Activated CD4-positive, alpha-beta T cell treated with anti-CD3 and anti-CD28 coated beads, Interleukin-2, amount 10 ng/mL, durations not matched to agents 24 days and 14 days (primary cell): Measurements from ENCODE around the gene TMA16. TPM values are rescaled to one million over a fixed set of nuclear protein-coding genes. Genes with fewer than 3 reads are reported as not detected.
"Not testable (repeated sequence)": the region's sequence is repeated elsewhere in the genome, so short reads cannot be mapped to it uniquely, and the experiment has no call there.

Experiments used
- DNase-seq: peaks from one replicate; pipeline ENCODE4 v3.0.0; 2022
- H3K27ac Mint-ChIP-seq: one replicate; pipeline ENCODE4 v1.8.0; 2022; ENCODE audit warnings: mild to moderate bottlenecking, mixed read lengths
- H3K27me3 Mint-ChIP-seq: one replicate; pipeline ENCODE4 v1.8.0; 2022; ENCODE audit warnings: mixed read lengths
- H3K36me3 Mint-ChIP-seq: one replicate; pipeline ENCODE4 v1.8.0; 2022; ENCODE audit warnings: low read depth, mild to moderate bottlenecking, mixed read lengths
- H3K4me1 Mint-ChIP-seq: one replicate; pipeline ENCODE4 v1.8.0; 2021; ENCODE audit warnings: mixed read lengths
- H3K4me3 Mint-ChIP-seq: one replicate; pipeline ENCODE4 v1.8.0; 2022; ENCODE audit warnings: mild to moderate bottlenecking, moderate library complexity, mixed read lengths
- H3K9me3 Mint-ChIP-seq: one replicate; pipeline ENCODE4 v1.8.0; 2021; ENCODE audit warnings: mixed read lengths
- intact Hi-C: fragments of 100-400 bp; cut with micrococcal nuclease; formaldehyde crosslinking; loops from one replicate; pipeline ENCODE4 v1.15.1; 2023
- total RNA-seq: library from RNA; stranded (reverse); gene quantifications from 2 replicates; pipeline ENCODE4 v1.2.3, GENCODE V29; 2022

Gene TMA16
- total RNA-seq = 82.3 and 83.9 TPM in 2 replicates

DNA sequence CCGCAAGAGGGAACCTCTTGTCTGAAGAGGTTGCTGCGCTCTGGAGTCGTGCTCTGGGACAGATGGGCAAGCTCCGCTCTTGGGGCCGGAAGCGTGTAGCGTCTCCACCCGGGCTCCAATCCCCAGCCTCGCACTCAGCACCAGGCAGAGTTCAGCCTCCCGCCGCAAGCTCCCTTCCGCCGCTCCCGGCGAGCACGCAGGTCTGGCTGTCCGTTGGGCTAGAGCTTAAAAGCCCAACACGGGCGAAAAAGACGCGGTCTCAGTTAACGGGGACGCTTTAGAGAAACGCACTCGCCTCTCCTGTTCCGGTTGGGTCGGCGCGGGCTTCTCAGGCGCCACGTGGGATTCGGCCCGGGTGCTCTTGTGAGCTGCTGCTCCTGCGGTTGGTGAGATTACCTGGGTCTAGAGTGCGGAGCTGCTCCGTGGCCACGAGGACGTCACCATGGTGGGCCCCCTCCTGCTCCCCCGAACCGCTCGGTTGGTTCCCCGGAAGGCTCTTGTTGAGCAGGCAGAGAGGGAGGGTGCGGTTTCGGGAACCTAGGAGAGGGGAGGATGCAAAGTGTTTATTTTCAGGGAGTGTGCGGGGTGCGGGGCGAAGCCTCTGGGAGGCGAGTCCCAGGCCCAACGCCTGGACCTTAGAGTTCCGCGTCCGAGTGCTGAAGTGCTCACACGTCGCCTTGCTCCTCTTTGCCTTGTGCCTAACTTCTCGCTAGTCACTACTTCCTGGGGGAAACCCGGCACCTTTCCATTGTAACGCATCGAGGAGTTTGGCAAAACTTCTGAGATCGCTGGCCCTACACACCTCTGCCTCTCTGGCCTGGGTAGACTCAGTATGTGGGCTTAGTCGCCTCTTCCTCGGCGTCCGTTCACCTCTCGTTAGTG, at the start of gene TMA16:
Gene TMA16, plus strand, starts transcription at position 331 of the 882 bp plus-strand sequence. Its CDS starts 112 bp downstream, at position 443.
- no peaks in the 10 kb centered on the region for H3K9me3 Mint-ChIP-seq
- peak within 1 kb of the TSS; percentile 100 for H3K27ac Mint-ChIP-seq
- DNase-seq = peak; percentile 96
- intact Hi-C loops = loop anchor here (1.0 to 10.0 kb wide), 4 partner anchors 16 to 1460 kb away; partner anchors contain the start of gene NAF1
- H3K36me3 Mint-ChIP-seq = peaks cover 16% of the 10 kb centered on the region
- peak within 1 kb of the TSS; percentile 96 for H3K4me3 Mint-ChIP-seq
- H3K27me3 Mint-ChIP-seq = peaks cover 15% of the 10 kb centered on the region
- H3K4me1 Mint-ChIP-seq = peaks cover 22% of the 10 kb centered on the region

DNA sequence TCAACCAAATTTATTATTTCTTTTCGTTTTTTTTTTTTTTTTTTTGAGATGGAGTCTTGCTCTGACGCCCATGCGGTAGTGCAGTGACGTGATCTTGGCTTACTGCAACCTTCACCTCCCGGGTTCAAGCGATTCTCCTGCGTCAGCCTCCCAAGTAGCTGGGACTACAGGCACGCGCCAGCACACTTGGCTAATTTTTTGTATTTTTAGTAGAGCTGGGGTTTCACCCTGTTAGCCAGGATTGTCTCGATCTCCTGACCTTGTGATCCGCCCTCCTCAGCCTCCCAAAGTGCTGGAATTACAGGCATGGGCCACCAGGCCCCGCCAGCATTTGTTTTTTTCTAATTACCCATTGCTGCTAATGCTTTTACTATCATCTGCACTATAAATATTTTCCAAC, 47.5 kb upstream of the TMA16 start:
- intact Hi-C loops, H3K9me3 Mint-ChIP-seq, DNase-seq, H3K4me1 Mint-ChIP-seq, H3K4me3 Mint-ChIP-seq, H3K36me3 Mint-ChIP-seq, H3K27me3 Mint-ChIP-seq, H3K27ac Mint-ChIP-seq: not testable (repeated sequence)

DNA sequence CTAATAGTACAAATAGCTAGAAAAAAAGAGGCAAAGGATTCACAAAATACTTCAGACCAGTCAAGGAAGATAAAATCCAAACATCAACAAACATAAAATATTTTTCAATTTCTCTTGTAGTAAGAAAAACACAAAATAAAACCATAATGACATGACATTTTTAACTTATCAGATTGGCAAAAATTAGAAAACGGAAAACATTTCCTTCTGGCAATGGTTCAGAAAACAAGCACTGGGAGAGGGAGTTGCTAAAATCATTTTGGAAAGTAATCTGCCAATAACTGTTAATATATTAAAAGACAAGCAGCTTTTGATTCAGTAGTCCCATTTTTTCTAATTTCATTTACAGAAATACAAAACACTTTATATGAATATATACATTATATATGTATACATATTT, 47.0 kb upstream of the TMA16 start:
- Mint-ChIP-seq H3K27ac (no peak overlapping the region), H3K36me3 (no peaks in the 10 kb centered on the region), H3K4me3 (no peak overlapping the region), H3K27me3 (no peaks in the 10 kb centered on the region), H3K4me1 (no peaks in the 10 kb centered on the region), H3K9me3 (no peaks in the 10 kb centered on the region)
- intact Hi-C loops = no loop called here
- DNase-seq = no peak

DNA sequence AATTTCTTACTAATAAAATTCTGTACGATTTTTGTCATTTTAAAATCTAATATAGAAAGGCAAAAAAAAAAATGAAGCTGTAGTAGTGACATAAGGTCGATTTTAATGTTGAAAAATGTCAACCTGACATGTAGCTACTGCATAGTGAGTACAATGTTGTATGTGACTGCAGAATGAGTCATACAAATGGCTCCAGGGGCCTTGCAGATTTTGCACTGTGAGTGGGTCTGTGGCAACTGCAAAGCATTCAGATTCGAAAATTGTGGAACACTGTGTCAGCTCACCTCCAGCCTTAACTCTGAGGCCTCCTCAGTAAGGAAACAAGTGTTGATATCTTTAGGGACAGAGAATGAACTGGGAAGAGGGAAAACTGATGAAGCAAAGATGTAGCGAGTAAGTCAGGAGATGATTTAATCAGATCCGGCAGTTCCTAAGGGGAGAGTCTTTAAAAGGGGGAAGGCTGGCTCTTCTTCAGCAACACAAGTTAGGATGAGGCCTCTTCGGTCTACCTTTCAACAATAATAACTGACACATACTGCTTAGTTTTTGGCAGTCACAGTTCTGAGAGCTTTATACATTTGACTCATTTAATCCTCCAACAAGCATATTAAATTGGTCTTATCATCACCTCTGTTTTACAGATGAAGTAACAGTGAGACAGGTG, 45.8 kb upstream of the TMA16 start:
- Mint-ChIP-seq H3K9me3 (no peaks in the 10 kb centered on the region), H3K36me3 (no peaks in the 10 kb centered on the region), H3K27me3 (no peaks in the 10 kb centered on the region), H3K27ac (no peak overlapping the region), H3K4me1 (no peaks in the 10 kb centered on the region), H3K4me3 (no peak overlapping the region)
- DNase-seq = no peak
- intact Hi-C loops = no loop called here

DNA sequence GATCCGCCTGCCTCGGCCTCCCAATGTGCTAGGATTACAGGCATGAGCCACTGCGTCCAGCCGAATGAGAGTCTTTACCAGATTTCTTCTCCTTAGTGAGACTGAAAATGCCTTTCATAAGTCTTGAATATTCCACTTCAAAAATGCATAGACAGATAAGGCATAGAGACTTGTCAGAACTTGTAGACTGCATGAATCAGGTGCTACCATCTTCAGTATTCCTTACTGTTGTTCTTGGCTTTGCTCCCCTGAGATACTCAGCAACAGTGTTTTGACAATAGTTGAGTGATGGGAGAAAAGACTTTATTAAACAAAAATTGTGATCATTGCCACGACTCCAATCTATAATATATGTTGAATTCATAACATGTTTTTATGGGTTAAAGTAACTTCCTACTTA, 31.9 kb upstream of the TMA16 start:
- Mint-ChIP-seq H3K4me3 (no peak overlapping the region), H3K9me3 (no peaks in the 10 kb centered on the region), H3K27ac (no peak overlapping the region), H3K27me3 (peaks cover 2% of the 10 kb centered on the region), H3K36me3 (no peaks in the 10 kb centered on the region), H3K4me1 (no peaks in the 10 kb centered on the region)
- intact Hi-C loops = no loop called here
- no peak for DNase-seq

DNA sequence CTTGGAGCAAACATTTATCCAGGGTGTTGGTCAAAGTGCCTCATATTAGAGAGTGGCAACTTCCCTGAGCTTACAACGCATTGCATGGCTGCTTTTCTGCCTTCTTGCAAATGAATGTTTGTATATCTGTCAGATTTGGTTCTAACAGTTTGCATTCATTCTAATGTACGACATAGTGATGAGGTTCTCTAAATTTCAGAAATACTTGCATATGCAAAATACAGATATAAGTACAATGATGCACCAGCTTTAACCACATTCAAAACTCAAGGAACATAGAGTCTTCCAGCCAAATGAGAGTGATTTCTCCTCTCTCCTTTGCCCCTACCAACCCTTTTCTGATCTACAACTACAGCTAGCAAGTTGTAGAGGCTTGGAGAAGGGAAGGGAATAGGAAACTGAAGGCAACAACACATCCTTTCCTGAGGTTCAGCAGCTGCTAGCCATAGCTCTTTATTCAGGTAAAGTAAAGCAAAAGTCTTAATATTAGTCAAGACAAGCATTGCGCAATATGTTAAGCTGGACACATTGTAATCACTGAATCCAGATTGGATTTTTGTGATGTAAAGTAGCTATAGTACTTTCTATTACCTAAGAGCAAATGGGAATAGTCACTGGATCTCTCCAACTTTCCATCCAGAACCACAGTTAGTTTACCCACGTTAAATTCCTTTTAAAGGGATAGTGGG, 27.3 kb upstream of the TMA16 start:
- H3K36me3 Mint-ChIP-seq = no peaks in the 10 kb centered on the region
- H3K4me3 Mint-ChIP-seq = no peak overlapping the region
- H3K9me3 Mint-ChIP-seq = no peaks in the 10 kb centered on the region
- no peaks in the 10 kb centered on the region for H3K4me1 Mint-ChIP-seq
- no peak overlapping the region for H3K27ac Mint-ChIP-seq
- H3K27me3 Mint-ChIP-seq = peaks cover 17% of the 10 kb centered on the region
- DNase-seq = no peak
- intact Hi-C loops = no loop called here

DNA sequence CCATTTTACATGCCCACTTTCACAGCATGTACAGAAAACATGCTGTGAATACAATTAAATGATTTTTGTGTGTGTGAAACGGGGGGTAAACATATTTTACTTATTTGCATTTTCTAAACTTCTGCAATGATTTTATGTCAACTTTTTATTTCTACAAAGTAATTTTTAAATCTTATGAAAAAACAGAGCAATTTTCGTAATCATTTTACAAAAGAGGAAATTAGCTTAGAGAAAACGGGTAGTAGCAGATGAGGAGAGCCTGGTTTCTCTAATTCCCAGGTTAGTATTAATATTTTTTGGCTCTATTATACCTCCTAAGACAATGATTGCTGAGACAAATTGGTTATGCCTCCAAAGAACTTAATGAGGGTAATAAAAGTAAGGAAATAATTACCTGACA, 24.1 kb upstream of the TMA16 start:
- DNase-seq = no peak
- no peak overlapping the region for H3K4me3 Mint-ChIP-seq
- H3K36me3 Mint-ChIP-seq = no peaks in the 10 kb centered on the region
- no peaks in the 10 kb centered on the region for H3K9me3 Mint-ChIP-seq
- no peaks in the 10 kb centered on the region for H3K4me1 Mint-ChIP-seq
- intact Hi-C loops = no loop called here
- H3K27ac Mint-ChIP-seq = no peak overlapping the region
- peaks cover 15% of the 10 kb centered on the region for H3K27me3 Mint-ChIP-seq

DNA sequence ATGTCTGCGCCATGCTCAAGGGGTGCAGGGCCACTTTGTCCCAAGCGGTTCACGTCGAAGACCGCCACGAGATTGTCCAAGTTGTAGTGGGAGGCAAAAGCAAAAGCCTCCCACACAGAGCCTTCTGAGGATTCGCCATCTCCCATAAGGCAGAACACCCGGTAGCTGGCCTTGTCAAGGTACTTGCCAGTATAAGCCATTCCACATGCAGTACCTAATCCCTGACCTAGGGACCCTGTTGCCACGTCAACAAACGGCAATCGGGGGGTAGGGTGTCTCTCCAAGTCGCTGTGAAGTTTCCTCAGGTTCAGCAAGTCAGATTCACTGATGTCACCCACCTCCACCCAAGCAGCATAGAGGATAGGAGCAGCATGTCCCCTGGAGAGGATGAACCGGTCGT, 21.4 kb upstream of the TMA16 start:
- H3K27me3 Mint-ChIP-seq = peaks cover 15% of the 10 kb centered on the region
- no peaks in the 10 kb centered on the region for H3K36me3 Mint-ChIP-seq
- no peak overlapping the region for H3K27ac Mint-ChIP-seq
- DNase-seq = no peak
- H3K4me3 Mint-ChIP-seq = no peak overlapping the region
- intact Hi-C loops = no loop called here
- H3K4me1 Mint-ChIP-seq = no peaks in the 10 kb centered on the region
- no peaks in the 10 kb centered on the region for H3K9me3 Mint-ChIP-seq

DNA sequence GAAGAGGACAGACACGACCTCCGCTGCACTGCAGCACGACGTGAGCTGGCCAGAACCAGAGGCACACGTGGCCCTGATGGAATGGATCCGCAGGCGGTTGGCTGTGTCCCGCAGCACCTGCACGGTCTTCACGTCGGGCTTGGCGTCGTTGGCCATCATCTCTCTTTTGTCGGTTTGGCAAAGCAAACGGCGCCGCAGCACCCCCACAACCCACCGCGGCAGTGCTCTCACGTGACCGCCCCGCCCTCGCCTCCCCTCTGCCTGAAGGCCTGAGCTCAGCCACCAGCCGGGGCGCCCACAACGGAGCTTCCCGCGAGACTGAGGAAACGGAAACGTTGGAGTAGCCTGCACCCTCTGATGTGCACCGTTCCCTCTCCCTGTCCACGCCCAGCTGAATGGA, 20.9 kb upstream of the TMA16 start, which contains the start of gene TKTL2:
Gene TKTL2, minus strand, starts transcription at position 179 of the 400 bp plus-strand sequence. Its CDS starts 20 bp downstream, at position 159.
- H3K27me3 Mint-ChIP-seq = peaks cover 14% of the 10 kb centered on the region
- DNase-seq = no peak
- H3K9me3 Mint-ChIP-seq = no peaks in the 10 kb centered on the region
- intact Hi-C loops = no loop called here
- H3K27ac Mint-ChIP-seq = no peak within 1 kb of the TSS
- H3K4me3 Mint-ChIP-seq = no peak within 1 kb of the TSS
- no peaks in the 10 kb centered on the region for H3K36me3 Mint-ChIP-seq
- no peaks in the 10 kb centered on the region for H3K4me1 Mint-ChIP-seq

DNA sequence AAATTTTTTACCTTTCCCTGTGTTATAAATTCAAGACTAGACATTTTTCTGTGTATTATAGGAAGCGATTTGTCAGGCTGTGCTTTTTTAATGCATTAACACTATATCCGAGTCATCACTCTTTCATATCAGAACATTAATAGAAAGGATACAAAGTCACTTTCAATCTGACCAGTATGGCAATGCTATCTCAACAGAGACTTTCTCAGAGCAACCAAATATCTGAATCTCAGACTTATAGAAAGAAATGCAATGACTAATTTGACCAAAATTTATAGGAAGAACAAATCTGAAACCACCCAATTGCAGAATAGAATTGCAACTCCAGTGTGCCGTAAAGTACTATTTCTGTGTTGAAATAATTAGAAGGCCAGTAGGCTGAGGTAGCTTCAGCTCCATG, 20.5 kb upstream of the TMA16 start:
- H3K9me3 Mint-ChIP-seq = no peaks in the 10 kb centered on the region
- no peak overlapping the region for H3K4me3 Mint-ChIP-seq
- H3K36me3 Mint-ChIP-seq = no peaks in the 10 kb centered on the region
- H3K4me1 Mint-ChIP-seq = no peaks in the 10 kb centered on the region
- H3K27ac Mint-ChIP-seq = no peak overlapping the region
- no peak for DNase-seq
- H3K27me3 Mint-ChIP-seq = peaks cover 13% of the 10 kb centered on the region
- intact Hi-C loops = no loop called here

DNA sequence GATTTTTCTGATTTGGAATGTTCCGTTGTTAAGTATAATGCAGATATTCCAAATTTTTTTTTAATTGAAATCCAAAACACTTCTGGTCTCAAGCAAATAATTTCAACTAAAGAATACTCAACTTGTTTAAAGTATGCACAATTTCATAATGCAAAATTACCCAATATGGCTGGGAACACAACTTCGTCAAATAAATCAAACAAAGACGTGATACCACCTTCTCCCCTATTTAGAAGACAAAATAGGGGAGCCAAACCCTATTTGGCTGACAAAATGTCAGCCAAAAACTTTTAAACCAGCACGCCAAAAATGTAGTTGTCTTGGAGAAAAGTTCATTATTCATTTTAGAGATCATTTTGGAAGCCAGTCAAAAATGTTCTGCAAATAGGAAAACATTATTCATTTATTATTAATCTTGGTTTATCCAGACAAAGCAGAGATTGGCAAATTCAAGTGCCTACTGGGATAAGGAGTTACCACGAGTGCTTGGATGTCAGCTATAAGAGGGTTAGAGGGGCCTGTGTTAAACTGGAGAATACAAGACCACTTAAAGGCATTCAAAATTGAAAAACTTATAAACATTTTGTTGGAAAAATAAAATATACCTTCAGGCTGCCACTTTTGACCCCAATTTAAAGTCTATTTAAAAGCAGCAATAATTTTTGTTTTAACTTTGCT, 17.6 kb upstream of the TMA16 start:
- Mint-ChIP-seq H3K27ac (no peak overlapping the region), H3K36me3 (no peaks in the 10 kb centered on the region), H3K27me3 (peaks cover 9% of the 10 kb centered on the region), H3K9me3 (no peaks in the 10 kb centered on the region), H3K4me3 (no peak overlapping the region), H3K4me1 (no peaks in the 10 kb centered on the region)
- no peak for DNase-seq
- intact Hi-C loops = no loop called here

DNA sequence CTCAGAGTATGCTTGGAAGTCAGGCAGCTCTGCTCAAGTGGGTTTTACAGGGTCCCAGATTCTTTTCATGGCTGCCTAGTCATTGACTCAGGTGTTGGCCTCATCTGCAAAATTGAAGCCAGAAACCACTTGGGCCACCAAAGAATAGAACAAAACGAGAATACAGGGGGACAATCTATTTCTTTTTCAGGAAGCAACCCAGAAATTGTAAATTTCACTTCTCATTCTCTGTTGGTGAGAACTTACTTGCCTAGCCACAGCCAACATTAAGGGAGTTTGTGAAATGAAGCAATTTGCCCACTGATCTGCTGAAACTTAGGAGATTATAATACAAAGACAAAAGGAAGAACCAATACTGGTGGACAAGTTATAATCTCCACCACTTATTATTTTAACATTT, 12.3 kb upstream of the TMA16 start:
- intact Hi-C loops = loop anchor here (10.0 kb wide), 1 partner anchor 987 kb away; no protein-coding TSS in a partner anchor
- H3K27me3 Mint-ChIP-seq = peaks cover 14% of the 10 kb centered on the region
- no peak for DNase-seq
- H3K4me3 Mint-ChIP-seq = no peak overlapping the region
- H3K27ac Mint-ChIP-seq = no peak overlapping the region
- H3K9me3 Mint-ChIP-seq = no peaks in the 10 kb centered on the region
- H3K4me1 Mint-ChIP-seq = no peaks in the 10 kb centered on the region
- no peaks in the 10 kb centered on the region for H3K36me3 Mint-ChIP-seq

DNA sequence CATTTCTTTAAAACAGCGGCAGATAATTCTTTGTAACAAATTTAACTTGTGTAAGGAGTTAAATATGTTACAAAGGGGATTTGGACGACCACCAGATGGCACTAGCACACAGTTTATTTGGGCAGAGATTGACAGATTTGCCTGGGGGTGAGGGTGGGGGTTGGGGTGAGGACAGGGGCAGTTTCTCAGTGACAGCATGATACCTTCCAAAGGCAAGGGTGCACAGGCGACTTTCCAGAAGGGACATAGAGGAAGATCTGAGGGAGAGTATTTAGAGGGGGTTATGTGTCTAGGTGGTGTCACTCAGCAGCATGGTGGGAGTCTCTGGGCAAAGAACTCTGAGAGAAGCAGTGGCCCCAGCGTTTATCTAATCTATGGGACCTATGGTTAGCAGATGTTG, 9.6 kb upstream of the TMA16 start:
- no peak overlapping the region for H3K4me3 Mint-ChIP-seq
- DNase-seq = peak; percentile 87
- H3K36me3 Mint-ChIP-seq = no peaks in the 10 kb centered on the region
- intact Hi-C loops = loop anchor here (1.0 to 10.0 kb wide), 4 partner anchors 59 to 990 kb away; no protein-coding TSS in a partner anchor
- no peak overlapping the region for H3K27ac Mint-ChIP-seq
- no peaks in the 10 kb centered on the region for H3K9me3 Mint-ChIP-seq
- H3K4me1 Mint-ChIP-seq = peaks cover 4% of the 10 kb centered on the region
- H3K27me3 Mint-ChIP-seq = peaks cover 28% of the 10 kb centered on the region
